Naive thymus-derived CD8-positive, alpha-beta T cell (primary cell): ENCODE results near the gene POMT1. TPM values are rescaled to one million over a fixed set of nuclear protein-coding genes. Genes with fewer than 3 reads are reported as not detected.
A peak's percentile ranks its signal among the peaks of the same experiment; 100 is the strongest.
"Not testable (repeated sequence)": the region's sequence is repeated elsewhere in the genome, so short reads cannot be mapped to it uniquely, and the experiment has no call there.

Source experiments
- ATAC-seq, 2 donors: fragments of 150-1000 bp; cut with Tn5 transposase in 1 of 2; sonication (Bioruptor Pico), chemical (Tn5 transposase) in 1 of 2; 1 replicate in 1 of 2; 2 replicates in 1 of 2; pipeline ENCODE4 v1.10.0; 2021; ENCODE audit warnings: mild to moderate bottlenecking in 2 of 2, moderate library complexity in 2 of 2
- POLR2A ChIA-PET: fragments of 350-600 bp; sonication (Branson Sonifier 250); formaldehyde crosslinking; loops from one replicate; lab custom pipeline; 2021; ENCODE audit warnings: antibody characterized with exemption; lab: Charles Lee
- DNase-seq, 10 donors: peaks; one replicate each; pipeline versions ENCODE4 v3.0.0 to v3.0.0-alpha.2; 2020 to 2022
- H3K27ac Mint-ChIP-seq, 10 donors: one replicate each; pipeline ENCODE4 v1.8.0; 2020 to 2022; ENCODE audit warnings: mild to moderate bottlenecking in 10 of 10, mixed read lengths in 10 of 10, moderate library complexity in 4 of 10, inconsistent platforms in 1 of 10
- H3K27me3 Mint-ChIP-seq, 5 donors: one replicate each; pipeline ENCODE4 v1.8.0; 2021 to 2022; ENCODE audit warnings: mixed read lengths in 5 of 5
- H3K36me3 Mint-ChIP-seq, 3 donors: one replicate each; pipeline ENCODE4 v1.8.0; 2020 to 2022; ENCODE audit warnings: mixed read lengths in 3 of 3, mild to moderate bottlenecking in 2 of 3, inconsistent platforms in 1 of 3
- H3K4me1 Mint-ChIP-seq, 4 donors: one replicate each; pipeline ENCODE4 v1.8.0; 2021 to 2022; ENCODE audit warnings: mixed read lengths in 4 of 4
- H3K4me3 Mint-ChIP-seq, 10 donors: one replicate each; pipeline ENCODE4 v1.8.0; 2020 to 2022; ENCODE audit warnings: mild to moderate bottlenecking in 10 of 10, mixed read lengths in 10 of 10, moderate library complexity in 6 of 10, inconsistent platforms in 1 of 10
- H3K9me3 Mint-ChIP-seq, 9 donors: one replicate each; pipeline ENCODE4 v1.8.0; 2020 to 2022; ENCODE audit warnings: mixed read lengths in 9 of 9, mild to moderate bottlenecking in 3 of 9, inconsistent platforms in 1 of 9, moderate library complexity in 1 of 9
- polyA plus RNA-seq, 3 donors: library from polyadenylated mRNA; unstranded; fragments of 300-500 nt; fragmentation: Illumina TruSeq; gene quantifications; one replicate each; pipeline ENCODE4 v1.2.3, GENCODE V29; 2021
- total RNA-seq, 8 experiments: library from RNA in 2 of 8; stranded (reverse) in 2 of 8; gene quantifications; one replicate each; pipeline ENCODE4 v1.2.3 and lab custom pipeline; 2021 to 2026

POMT1 gene
- total and polyA plus RNA-seq, 5 experiments from 2014 or later = 7.4 to 48.9 (median 11.1) TPM

- H3K4me3 Mint-ChIP-seq = peak overlapping the region; percentile 70 to 97 (median 92)
- no peaks in the 10 kb centered on the region for H3K9me3 Mint-ChIP-seq
- ATAC-seq (peak; percentile 6 to 58), DNase-seq (peak in 8 of 10 donors; percentile 15 to 71 (median 30))
- no peaks in the 10 kb centered on the region for H3K27me3 Mint-ChIP-seq
- H3K4me1 Mint-ChIP-seq = peaks cover 39 to 80% (median 70%) of the 10 kb centered on the region in 4 donors
- H3K36me3 Mint-ChIP-seq = peaks cover 0 to 27% (median 0%) of the 10 kb centered on the region in 3 donors
- POLR2A ChIA-PET = interaction anchor here (0.5 to 2.4 kb wide), 10 partner anchors 9 to 237 kb away, joined by 3 to 12 read pairs (median 6); partner anchors contain the start of gene FAM78A
- peak overlapping the region; percentile 89 to 98 (median 94) for H3K27ac Mint-ChIP-seq
Observed at GRCh38 chr9:131500939-131501541, 1.7 kb upstream of the POMT1 start.

- Mint-ChIP-seq H3K27ac (peak overlapping the region; percentile 73 to 94 (median 91)), H3K27me3 (no peaks in the 10 kb centered on the region), H3K4me3 (peak overlapping the region; percentile 90 to 97 (median 93)), H3K4me1 (peaks cover 34 to 69% (median 55%) of the 10 kb centered on the region in 4 donors), H3K36me3 (peaks cover 0 to 22% (median 0%) of the 10 kb centered on the region in 3 donors), H3K9me3 (no peaks in the 10 kb centered on the region)
- peak; percentile 9 to 39 for ATAC-seq
- POLR2A ChIA-PET = interaction anchor here (0.6 to 1.0 kb wide), 7 partner anchors 75 to 154 kb away, joined by 3 to 7 read pairs (median 4); no protein-coding TSS in a partner anchor
- DNase-seq = peak in 9 of 10 donors; percentile 17 to 47 (median 28)
Observed at GRCh38 chr9:131503626-131504465, 1.1 kb downstream of the POMT1 start.

GRCh38 chr9:131505012-131505411, 2.3 kb downstream of the POMT1 start:
- ATAC-seq (no peak), DNase-seq (no peak)
- Mint-ChIP-seq H3K27ac (peak overlapping the region in 3 of 10 donors; percentile 17 to 36 (median 21)), H3K4me3 (peak overlapping the region in 8 of 10 donors; percentile 26 to 96 (median 57)), H3K36me3 (peaks cover 0 to 30% (median 3%) of the 10 kb centered on the region in 3 donors), H3K4me1 (peaks cover 27 to 60% (median 43%) of the 10 kb centered on the region in 4 donors), H3K27me3 (no peaks in the 10 kb centered on the region), H3K9me3 (no peaks in the 10 kb centered on the region)
- POLR2A ChIA-PET = interaction anchor here (0.6 to 0.7 kb wide), 2 partner anchors 15 to 80 kb away, joined by 3 to 6 read pairs; no protein-coding TSS in a partner anchor

- POLR2A ChIA-PET = interaction anchor here (0.8 to 1.2 kb wide), 2 partner anchors 9 to 112 kb away, joined by 3 read pairs; no protein-coding TSS in a partner anchor
- H3K4me1 Mint-ChIP-seq = peaks cover 0 to 4% (median 2%) of the 10 kb centered on the region in 4 donors
- H3K36me3 Mint-ChIP-seq = peaks cover 0 to 61% (median 7%) of the 10 kb centered on the region in 3 donors
- DNase-seq = no peak
- H3K4me3 Mint-ChIP-seq = no peak overlapping the region
- ATAC-seq = no peak
- no peaks in the 10 kb centered on the region for H3K9me3 Mint-ChIP-seq
- no peaks in the 10 kb centered on the region for H3K27me3 Mint-ChIP-seq
- no peak overlapping the region for H3K27ac Mint-ChIP-seq
Observed at GRCh38 chr9:131511416-131511815, 8.7 kb downstream of the POMT1 start.

- Mint-ChIP-seq H3K4me3 (no peak overlapping the region), H3K27ac (no peak overlapping the region), H3K36me3 (peaks cover 0 to 62% (median 7%) of the 10 kb centered on the region in 3 donors), H3K27me3 (no peaks in the 10 kb centered on the region), H3K9me3 (no peaks in the 10 kb centered on the region), H3K4me1 (peaks cover 0 to 4% (median 2%) of the 10 kb centered on the region in 4 donors)
- ATAC-seq = no peak
- DNase-seq = no peak
- POLR2A ChIA-PET = interaction anchor here (0.6 to 1.2 kb wide), 2 partner anchors 113 to 115 kb away, joined by 3 read pairs; no protein-coding TSS in a partner anchor
Observed at GRCh38 chr9:131511880-131512279, 9.2 kb downstream of the POMT1 start.

- peaks cover 0 to 64% (median 10%) of the 10 kb centered on the region in 3 donors for H3K36me3 Mint-ChIP-seq
- POLR2A ChIA-PET = interaction anchor here (1.1 kb wide), 2 partner anchors 10 to 26 kb away, joined by 3 read pairs; no protein-coding TSS in a partner anchor
- H3K27me3 Mint-ChIP-seq = no peaks in the 10 kb centered on the region
- peaks cover 0 to 4% (median 2%) of the 10 kb centered on the region in 4 donors for H3K4me1 Mint-ChIP-seq
- ATAC-seq (no peak), DNase-seq (no peak)
- no peak overlapping the region for H3K4me3 Mint-ChIP-seq
- H3K9me3 Mint-ChIP-seq = no peaks in the 10 kb centered on the region
- H3K27ac Mint-ChIP-seq = peak overlapping the region in 3 of 10 donors; percentile 24 to 37 (median 27)
Observed at GRCh38 chr9:131513177-131513576, 10.5 kb downstream of the POMT1 start.

GRCh38 chr9:131515559-131516031, 12.9 kb downstream of the POMT1 start:
- ATAC-seq, H3K27me3 Mint-ChIP-seq, H3K9me3 Mint-ChIP-seq, H3K4me1 Mint-ChIP-seq, POLR2A ChIA-PET, H3K27ac Mint-ChIP-seq, DNase-seq, H3K4me3 Mint-ChIP-seq: not testable (repeated sequence)
- H3K36me3 Mint-ChIP-seq = peaks cover 0 to 64% (median 11%) of the 10 kb centered on the region in 3 donors

- no peak overlapping the region for H3K4me3 Mint-ChIP-seq
- ATAC-seq = no peak
- DNase-seq = no peak
- no peaks in the 10 kb centered on the region for H3K27me3 Mint-ChIP-seq
- no peak overlapping the region for H3K27ac Mint-ChIP-seq
- peaks cover 0 to 3% (median 0%) of the 10 kb centered on the region in 4 donors for H3K4me1 Mint-ChIP-seq
- POLR2A ChIA-PET = no interaction called here
- no peaks in the 10 kb centered on the region for H3K9me3 Mint-ChIP-seq
- peaks cover 0 to 62% (median 12%) of the 10 kb centered on the region in 3 donors for H3K36me3 Mint-ChIP-seq
Observed at GRCh38 chr9:131516100-131516499, 13.4 kb downstream of the POMT1 start.

GRCh38 chr9:131516930-131517329, 14.2 kb downstream of the POMT1 start:
- ATAC-seq = no peak
- Mint-ChIP-seq H3K27me3 (no peaks in the 10 kb centered on the region), H3K27ac (no peak overlapping the region), H3K4me1 (peaks cover 0 to 3% (median 0%) of the 10 kb centered on the region in 4 donors), H3K36me3 (peaks cover 0 to 62% (median 12%) of the 10 kb centered on the region in 3 donors), H3K4me3 (no peak overlapping the region), H3K9me3 (no peaks in the 10 kb centered on the region)
- POLR2A ChIA-PET = no interaction called here
- no peak for DNase-seq

- POLR2A ChIA-PET = no interaction called here
- Mint-ChIP-seq H3K27me3 (no peaks in the 10 kb centered on the region), H3K27ac (peak overlapping the region in 4 of 10 donors; percentile 11 to 48 (median 42)), H3K9me3 (no peaks in the 10 kb centered on the region), H3K4me1 (peaks cover 0 to 1% (median 0%) of the 10 kb centered on the region in 4 donors), H3K36me3 (peaks cover 0 to 59% (median 12%) of the 10 kb centered on the region in 3 donors), H3K4me3 (peak overlapping the region in 1 of 10 donors; percentile 29)
- ATAC-seq = no peak
- no peak for DNase-seq
Observed at GRCh38 chr9:131517761-131518190, 15.1 kb downstream of the POMT1 start.

- DNase-seq = no peak
- Mint-ChIP-seq H3K4me3 (no peak overlapping the region), H3K9me3 (no peaks in the 10 kb centered on the region), H3K27me3 (no peaks in the 10 kb centered on the region), H3K4me1 (peaks cover 0 to 1% (median 0%) of the 10 kb centered on the region in 4 donors), H3K36me3 (peaks cover 0 to 61% (median 12%) of the 10 kb centered on the region in 3 donors), H3K27ac (no peak overlapping the region)
- ATAC-seq = no peak
- POLR2A ChIA-PET = no interaction called here
Observed at GRCh38 chr9:131518553-131518952, 15.8 kb downstream of the POMT1 start.

GRCh38 chr9:131520503-131520902, 17.8 kb downstream of the POMT1 start:
- Mint-ChIP-seq H3K36me3 (peaks cover 0 to 74% (median 12%) of the 10 kb centered on the region in 3 donors), H3K27me3 (no peaks in the 10 kb centered on the region), H3K9me3 (no peaks in the 10 kb centered on the region), H3K27ac (no peak overlapping the region), H3K4me3 (no peak overlapping the region), H3K4me1 (no peaks in the 10 kb centered on the region)
- POLR2A ChIA-PET = interaction anchor here (0.5 to 0.9 kb wide), 2 partner anchors 9 to 328 kb away, joined by 3 to 5 read pairs; no protein-coding TSS in a partner anchor
- no peak for ATAC-seq
- DNase-seq = no peak
